Heart left ventricle (tissue), 16 donors: Measurements from ENCODE around the gene POMP. TPM values are rescaled to one million over a fixed set of nuclear protein-coding genes. Genes with fewer than 3 reads are reported as not detected.

ENCODE experiments used
- ATAC-seq, 4 donors: fragments of 200-7000 bp; cut with Tn5 transposase; one replicate each; pipeline ENCODE4 v1.9.1; 2020 to 2022; ENCODE audit warnings: moderate library complexity in 4 of 4, mild to moderate bottlenecking in 3 of 4, moderate number of reproducible peaks in 1 of 4
- DNase-seq, 5 donors: peaks; one replicate each; pipeline ENCODE4 v3.0.0-alpha.2; 2020
- H3K27ac ChIP-seq, 12 donors: fragments of 200-600 bp; sonication (generic) in 4 of 12; one replicate each; pipeline versions ENCODE4 v1.5.0 to v1.8.0; 2016 to 2022; ENCODE audit warnings: mild to moderate bottlenecking in 2 of 12
- H3K27me3 ChIP-seq, 9 donors: fragments of 200-600 bp; sonication (generic) in 2 of 9; one replicate each; pipeline versions ENCODE4 v1.5.1 to v1.8.0; 2016 to 2022; ENCODE audit warnings: mild to moderate bottlenecking in 3 of 9
- H3K36me3 ChIP-seq, 9 donors: fragments of 200-600 bp; sonication (generic) in 2 of 9; one replicate each; pipeline versions ENCODE4 v1.5.0 to v1.8.0; 2018 to 2022; ENCODE audit warnings: mild to moderate bottlenecking in 2 of 9
- H3K4me1 ChIP-seq, 12 donors: fragments of 200-600 bp; sonication (generic) in 4 of 12; one replicate each; pipeline versions ENCODE4 v1.5.0 to v1.8.0; 2016 to 2022; ENCODE audit warnings: mild to moderate bottlenecking in 3 of 12
- H3K4me3 ChIP-seq, 12 donors: fragments of 200-600 bp; sonication (generic) in 4 of 12; one replicate each; pipeline versions ENCODE4 v1.5.0 to v1.8.0; 2017 to 2022; ENCODE audit warnings: mild to moderate bottlenecking in 9 of 12, moderate library complexity in 4 of 12
- H3K9me3 ChIP-seq, 12 donors: fragments of 200-600 bp; sonication (generic) in 4 of 12; one replicate each; pipeline versions ENCODE4 v1.5.0 to v1.8.0; 2016 to 2022; ENCODE audit warnings: mild to moderate bottlenecking in 1 of 12
- CTCF ChIP-seq, 12 donors: fragments of 200-600 bp; sonication (generic) in 4 of 12; IDR thresholded peaks; one replicate each; pipeline versions ENCODE4 v1.5.0 to v1.8.0; 2018 to 2022; ENCODE audit warnings: antibody characterized with exemption in 12 of 12, mild to moderate bottlenecking in 5 of 12
- POLR2A ChIP-seq, 2 donors: fragments of 450-650 bp; IDR thresholded peaks; one replicate each; pipeline ENCODE4 v1.6.1; 2017; ENCODE audit warnings: antibody characterized with exemption in 2 of 2, mild to moderate bottlenecking in 2 of 2, moderate library complexity in 2 of 2
- WGBS, 4 donors: extraction: QIAGEN DNeasy Blood & Tissue Kit in 2 of 4; methylation state at CpG; one replicate each; pipeline versions ENCODE4 v1.1.5 to v1.1.7; 2013 to 2018; 5-methylcytosine and 5-hydroxymethylcytosine counted together
- intact Hi-C, 10 donors: fragments of 100-400 bp; cut with DNase I; formaldehyde crosslinking; loops; one replicate each; pipeline versions ENCODE4 v1.11.1 to v1.14.2; 2022
- polyA plus RNA-seq, 2 donors: library from polyadenylated mRNA; stranded (reverse); fragments of 200-250 nt; gene quantifications; one replicate each; pipeline ENCODE4 v1.2.3, GENCODE V29; 2013
- total RNA-seq, 9 donors: library from RNA; depleted of rRNA in 2 of 9; stranded (reverse); fragments of >200 nt in 2 of 9; fragmentation: NEBNext Ultra II Directional in 3 of 9; extraction: Animal tissue kit (Norgen Biotek cat#: 25700) in 3 of 9; gene quantifications; one replicate each; pipeline versions ENCODE4 v1.1.0 to v1.2.4, GENCODE V29; 2016 to 2023
- donor health status: ischemic (EF 13 %, LVEDD 7.1; RV severe dilation, severe dysfunction).
- donor health status: healthy with polysubstance abuse.
- donor health status: DM: no; HTN: yes; CAD: no.
- donor health status: DM: no; HTN: no; CAD: no.
- donor health status: ischemic (EF 25% LVEDD 6.9; RV normal size, moderate dysfunction).
- donor health status: ischemic (EF 25% LVEDD 5.7; RV mildly dilated, moderate dysfunction).
- donor health status: healthy.
- donor health status: DM: yes; HTN: yes; CAD: no.
- donor health status: ischemic (EF 35%, LVEDD 5.7; RV mildly dilated, moderate dysfunction).
- donor health status: nonischemic (EF 11% LVEDD 7.7; RV severe dilation, severe dysfunction).
- donor health status: DM: yes; HTN: yes; CAD: no.
- donor health status: PGD.
- donor health status: ischemic (EF 29% LVEDD 5.4; RV normal size, mild dysfunction).
- donor health status: nonischemic (EF 23%, LVEDD 6.1; RV moderate dilation, normal function).

The POMP gene
- total and polyA plus RNA-seq, 11 donors: 87.8 to 149 (median 102) TPM

GRCh38 chr13:28666897-28667488 lies 8.1 kb downstream of the POMP start:
- Histone ChIP-seq H3K27ac (no peak overlapping the region), H3K36me3 (peaks cover 0 to 100% (median 100%) of the 10 kb centered on the region in 9 donors), H3K9me3 (no peaks in the 10 kb centered on the region), H3K4me3 (no peak overlapping the region), H3K4me1 (peaks cover 0 to 31% (median 5%) of the 10 kb centered on the region in 12 donors), H3K27me3 (no peaks in the 10 kb centered on the region)
- no peak for ATAC-seq
- 88 to 94% (median 89%) methylated on average over 9 of the region's 9 CpGs for WGBS, 4 donors
- intact Hi-C loops: loop anchor here in 2 of 10 donors (5.0 to 10.0 kb wide), 3 partner anchors 35 to 1022 kb away; partner anchors contain the start of gene SLC46A3 (in 1 of the 2)
- no peak for DNase-seq
- TF ChIP-seq POLR2A (IDR thresholded peaks at IDR 0.05): no peak
- no peak for TF ChIP-seq CTCF (IDR thresholded peaks at IDR 0.05)

- Histone ChIP-seq H3K4me1 (peaks cover 0 to 26% (median 0%) of the 10 kb centered on the region in 12 donors), H3K9me3 (no peaks in the 10 kb centered on the region), H3K36me3 (peaks cover 0 to 100% (median 100%) of the 10 kb centered on the region in 9 donors), H3K4me3 (no peak overlapping the region), H3K27ac (peak overlapping the region in 2 of 12 donors; percentile 18 to 74), H3K27me3 (no peaks in the 10 kb centered on the region)
- DNase-seq (no peak), ATAC-seq (no peak)
- TF ChIP-seq CTCF (IDR thresholded peaks at IDR 0.05) (no peak), POLR2A (IDR thresholded peaks at IDR 0.05) (no peak)
- intact Hi-C loops: loop anchor here in 1 of 10 donors (10.0 kb wide), 1 partner anchor 124 kb away; no protein-coding TSS in a partner anchor
These were observed 12.3 kb downstream of the POMP start for GRCh38 chr13:28671126-28671792.

DNA sequence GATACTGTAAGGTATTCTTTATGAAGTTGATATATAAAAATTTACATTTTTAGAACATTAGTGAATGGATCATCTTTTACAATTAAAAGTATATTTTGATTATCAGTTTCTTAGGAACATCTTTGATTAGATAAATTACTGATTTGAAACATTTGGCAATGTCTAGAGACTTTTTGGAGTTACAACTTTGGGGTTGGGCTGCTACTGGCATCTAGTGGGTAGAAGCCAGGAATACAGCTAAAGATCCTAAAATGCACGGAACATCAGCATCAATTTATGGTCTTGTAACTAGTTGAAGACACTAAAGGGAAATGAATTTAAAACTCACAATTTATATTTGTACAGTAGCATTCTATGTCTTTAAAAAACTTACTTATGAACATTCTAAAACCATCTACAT lies 19.9 kb downstream of the POMP start:
- H3K4me3 ChIP-seq: no peak overlapping the region
- peaks cover 0 to 76% (median 67%) of the 10 kb centered on the region in 9 donors for H3K36me3 ChIP-seq
- H3K9me3 ChIP-seq: no peaks in the 10 kb centered on the region
- no peaks in the 10 kb centered on the region for H3K27me3 ChIP-seq
- TF ChIP-seq POLR2A (IDR thresholded peaks at IDR 0.05) (no peak), CTCF (IDR thresholded peaks at IDR 0.05) (peak in 2 of 12 donors; percentile 9 to 18)
- no peak overlapping the region for H3K27ac ChIP-seq
- no peaks in the 10 kb centered on the region for H3K4me1 ChIP-seq
- no peak for ATAC-seq
- 79 to 95% (median 82%) methylated on average over 1 of the region's 1 CpG for WGBS, 4 donors
- no peak for DNase-seq
- intact Hi-C loops: loop anchor here in 4 of 10 donors (2.0 to 10.0 kb wide), 3 partner anchors 116 to 118 kb away; no protein-coding TSS in a partner anchor

GRCh38 chr13:28679628-28680027 lies 20.7 kb downstream of the POMP start:
- Histone ChIP-seq H3K27me3 (no peaks in the 10 kb centered on the region), H3K27ac (no peak overlapping the region), H3K4me1 (no peaks in the 10 kb centered on the region), H3K9me3 (no peaks in the 10 kb centered on the region), H3K36me3 (peaks cover 0 to 68% (median 59%) of the 10 kb centered on the region in 9 donors), H3K4me3 (no peak overlapping the region)
- WGBS, 4 donors: 76 to 86% (median 79%) methylated on average over 1 of the region's 1 CpG
- intact Hi-C loops: loop anchor here in 9 of 10 donors (2.0 to 10.0 kb wide), 4 partner anchors 113 to 118 kb away; no protein-coding TSS in a partner anchor
- DNase-seq: no peak
- TF ChIP-seq CTCF (IDR thresholded peaks at IDR 0.05): peak in 11 of 12 donors; percentile 8 to 51 (median 37)
- TF ChIP-seq POLR2A (IDR thresholded peaks at IDR 0.05): no peak
- peak in 1 of 4 donors; percentile 48 for ATAC-seq
